C4-2B (cell line): ENCODE data around the gene STRA6.

Experiments used
- H3K27ac ChIP-seq: fragments of 450-650 bp; 2 replicates; pipeline ENCODE4 v1.5.1; 2017
- ZFX ChIP-seq: fragments of 450-650 bp; IDR thresholded peaks from 2 replicates; pipeline ENCODE4 v1.6.1; 2017
- TF ChIP-seq, protein P1 (sequence below): fragments of 450-650 bp; conservative IDR thresholded peaks from 2 replicates; pipeline ENCODE4 v1.5.1; 2017; ENCODE audit warnings: mild to moderate bottlenecking

STRA6 gene

GRCh38 chr15:74215958-74216357 lies 13.4 kb upstream of the STRA6 start:
- TF ChIP-seq, protein P1, sequence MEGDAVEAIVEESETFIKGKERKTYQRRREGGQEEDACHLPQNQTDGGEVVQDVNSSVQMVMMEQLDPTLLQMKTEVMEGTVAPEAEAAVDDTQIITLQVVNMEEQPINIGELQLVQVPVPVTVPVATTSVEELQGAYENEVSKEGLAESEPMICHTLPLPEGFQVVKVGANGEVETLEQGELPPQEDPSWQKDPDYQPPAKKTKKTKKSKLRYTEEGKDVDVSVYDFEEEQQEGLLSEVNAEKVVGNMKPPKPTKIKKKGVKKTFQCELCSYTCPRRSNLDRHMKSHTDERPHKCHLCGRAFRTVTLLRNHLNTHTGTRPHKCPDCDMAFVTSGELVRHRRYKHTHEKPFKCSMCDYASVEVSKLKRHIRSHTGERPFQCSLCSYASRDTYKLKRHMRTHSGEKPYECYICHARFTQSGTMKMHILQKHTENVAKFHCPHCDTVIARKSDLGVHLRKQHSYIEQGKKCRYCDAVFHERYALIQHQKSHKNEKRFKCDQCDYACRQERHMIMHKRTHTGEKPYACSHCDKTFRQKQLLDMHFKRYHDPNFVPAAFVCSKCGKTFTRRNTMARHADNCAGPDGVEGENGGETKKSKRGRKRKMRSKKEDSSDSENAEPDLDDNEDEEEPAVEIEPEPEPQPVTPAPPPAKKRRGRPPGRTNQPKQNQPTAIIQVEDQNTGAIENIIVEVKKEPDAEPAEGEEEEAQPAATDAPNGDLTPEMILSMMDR = no peak
- TF ChIP-seq ZFX = no peak
- H3K27ac ChIP-seq = no peak overlapping the region

DNA sequence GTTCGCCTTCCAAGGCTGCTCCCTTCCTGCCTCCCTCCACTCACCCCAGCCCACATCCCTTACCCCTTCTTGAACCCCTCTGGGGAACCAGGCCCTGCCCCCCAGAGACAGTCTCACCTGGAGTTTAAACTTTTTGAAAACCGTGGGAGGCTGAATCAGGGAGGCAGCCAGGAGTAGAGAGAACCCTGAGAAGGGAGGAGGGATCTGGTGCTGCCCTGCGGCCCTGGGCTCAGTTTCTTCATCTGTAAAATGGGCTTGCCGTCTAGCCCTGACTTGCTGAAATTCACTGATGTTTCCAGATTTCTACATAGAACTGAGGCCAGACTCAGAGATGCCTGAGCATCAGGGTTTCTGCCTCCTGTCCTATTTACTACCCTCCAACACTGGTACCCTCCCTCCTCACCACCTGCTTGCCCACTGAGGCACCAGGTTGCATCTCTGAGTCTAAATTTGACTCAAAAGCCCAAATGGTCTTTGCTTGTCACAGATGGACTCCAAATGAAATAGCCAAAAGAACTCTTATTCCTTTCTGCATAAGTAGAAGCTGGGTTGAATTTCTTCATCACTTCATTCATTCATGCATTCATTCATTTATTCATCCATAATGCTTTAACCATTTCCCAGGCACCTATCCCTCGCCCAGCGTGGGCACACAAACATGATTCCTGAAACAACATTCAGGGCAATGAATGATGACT lies 11.9 kb upstream of the STRA6 start:
- no peak for TF ChIP-seq ZFX
- TF ChIP-seq, protein P1 = no peak
- peak overlapping the region; percentile 31 for H3K27ac ChIP-seq

GRCh38 chr15:74213858-74214284 lies 11.3 kb upstream of the STRA6 start:
- H3K27ac ChIP-seq = no peak overlapping the region
- TF ChIP-seq, protein P1 = no peak
- no peak for TF ChIP-seq ZFX

- TF ChIP-seq, protein P1 = no peak
- no peak for TF ChIP-seq ZFX
- no peak overlapping the region for H3K27ac ChIP-seq
Measured at GRCh38 chr15:74212494-74212893, 9.9 kb upstream of the STRA6 start.

GRCh38 chr15:74211656-74212055 lies 9.1 kb upstream of the STRA6 start:
- no peak for TF ChIP-seq ZFX
- TF ChIP-seq, protein P1 = no peak
- no peak overlapping the region for H3K27ac ChIP-seq

DNA sequence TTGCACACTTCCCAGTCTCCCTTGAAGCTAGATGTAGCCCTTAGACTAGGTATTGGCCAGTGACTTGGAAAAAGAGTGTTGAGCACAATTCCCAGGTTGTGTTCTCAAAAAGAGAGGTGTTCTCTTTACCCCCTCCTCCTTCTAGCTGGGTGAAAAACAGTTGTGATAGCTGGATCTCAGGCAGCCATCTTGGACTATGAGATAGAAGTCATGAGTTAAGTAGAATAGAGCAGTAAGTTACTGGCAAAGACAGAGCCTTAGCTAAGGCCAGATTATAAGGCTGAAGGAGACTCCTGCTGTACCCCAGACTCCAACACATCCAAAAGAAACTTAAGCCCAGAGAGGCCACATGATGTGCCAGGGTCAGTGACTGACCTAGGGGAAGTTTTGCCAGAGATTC lies 8.1 kb upstream of the STRA6 start:
- H3K27ac ChIP-seq = no peak overlapping the region
- TF ChIP-seq, protein P1 = no peak
- no peak for TF ChIP-seq ZFX

- H3K27ac ChIP-seq = no peak overlapping the region
- TF ChIP-seq, protein P1 = no peak
- TF ChIP-seq ZFX = no peak
Measured at GRCh38 chr15:74209997-74210671, 7.5 kb upstream of the STRA6 start.
